HG02938 (cell line): ENCODE data around the gene ATP6V0B.

Experiments used
- ATAC-seq: cut with Tn5 transposase; IDR thresholded peaks from one replicate; pipeline ENCODE4 v1.9.1; 2021; ENCODE audit warnings: mild to moderate bottlenecking, moderate library complexity; ENCODE audit not compliant: unreplicated experiment

Gene ATP6V0B

GRCh38 chr1:44024903-44025525 lies 50.3 kb downstream of the ATP6V0B start:
- no peak for ATAC-seq

GRCh38 chr1:44025816-44026215 lies 51.1 kb downstream of the ATP6V0B start:
- no peak for ATAC-seq

GRCh38 chr1:44027320-44027719 lies 52.6 kb downstream of the ATP6V0B start:
- no peak for ATAC-seq
